BJ (cell line): ENCODE results near the gene FGF14. TPM values are rescaled to one million over a fixed set of nuclear protein-coding genes. Genes with fewer than 3 reads are reported as not detected.

Experiments used
- CTCF ChIA-PET: fragments of 350-600 bp; formaldehyde crosslinking; extraction: SDS; loops from one replicate; lab custom pipeline; 2021; ENCODE audit warnings: antibody characterized with exemption, inconsistent platforms; lab: Yijun Ruan, JAX
- POLR2A ChIA-PET: fragments of 300-600 bp; sonication (Branson Sonifier 250); formaldehyde crosslinking; extraction: SDS; loops from one replicate; lab custom pipeline; 2021; ENCODE audit warnings: antibody characterized with exemption; lab: Charles Lee
- DNase-seq: peaks from one replicate; pipeline ENCODE4 v3.0.0-alpha.2; 2011; ENCODE audit warnings: low read depth
- H3K27me3 ChIP-seq: 2 replicates; pipeline ENCODE4 v1.6.0; 2011; ENCODE audit warnings: low read length; ENCODE audit not compliant: control insufficient read depth, insufficient read depth
- H3K36me3 ChIP-seq: 2 replicates; pipeline ENCODE4 v1.5.1; 2011; ENCODE audit warnings: low read length; ENCODE audit not compliant: control insufficient read depth, insufficient read depth
- H3K4me3 ChIP-seq: 2 replicates; pipeline ENCODE4 v1.5.1; 2011; ENCODE audit warnings: low read depth, mild to moderate bottlenecking, control low read depth, low read length
- polyA plus RNA-seq: library from polyadenylated mRNA; depleted of rRNA; stranded (reverse); fragments of >200 nt; gene quantifications from 2 replicates; pipeline ENCODE4 v1.2.3, GENCODE V29; 2011
- TF ChIP-seq, protein P1 (sequence below): IDR thresholded peaks from 2 replicates; pipeline ENCODE4 v1.5.1; 2011; ENCODE audit warnings: low read depth, mild to moderate bottlenecking, control low read depth, inconsistent platforms, low read length, moderate library complexity; ENCODE audit not compliant: insufficient read depth

FGF14 gene
- polyA plus RNA-seq, 1 experiment, result 0.01 TPM

DNA sequence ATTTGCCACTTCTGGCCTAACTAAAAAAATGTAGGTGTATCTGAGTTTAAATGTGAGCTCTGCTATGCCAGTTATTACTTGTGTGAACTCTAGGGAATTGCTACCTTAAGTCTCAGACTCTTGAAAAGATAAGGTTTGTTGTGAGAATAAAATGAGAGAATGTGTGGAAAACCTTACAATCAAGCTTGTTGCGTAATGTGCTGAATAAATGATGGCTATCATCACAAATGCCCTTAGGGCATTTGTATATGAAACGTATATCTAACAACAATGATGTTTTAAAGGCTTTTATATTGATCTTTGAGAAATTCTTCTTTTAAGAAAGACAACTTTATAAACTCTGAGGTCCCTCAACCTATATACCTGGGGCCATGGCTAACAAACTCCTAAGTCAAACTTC, 564.6 kb downstream of the FGF14 start:
- TF ChIP-seq, protein P1, sequence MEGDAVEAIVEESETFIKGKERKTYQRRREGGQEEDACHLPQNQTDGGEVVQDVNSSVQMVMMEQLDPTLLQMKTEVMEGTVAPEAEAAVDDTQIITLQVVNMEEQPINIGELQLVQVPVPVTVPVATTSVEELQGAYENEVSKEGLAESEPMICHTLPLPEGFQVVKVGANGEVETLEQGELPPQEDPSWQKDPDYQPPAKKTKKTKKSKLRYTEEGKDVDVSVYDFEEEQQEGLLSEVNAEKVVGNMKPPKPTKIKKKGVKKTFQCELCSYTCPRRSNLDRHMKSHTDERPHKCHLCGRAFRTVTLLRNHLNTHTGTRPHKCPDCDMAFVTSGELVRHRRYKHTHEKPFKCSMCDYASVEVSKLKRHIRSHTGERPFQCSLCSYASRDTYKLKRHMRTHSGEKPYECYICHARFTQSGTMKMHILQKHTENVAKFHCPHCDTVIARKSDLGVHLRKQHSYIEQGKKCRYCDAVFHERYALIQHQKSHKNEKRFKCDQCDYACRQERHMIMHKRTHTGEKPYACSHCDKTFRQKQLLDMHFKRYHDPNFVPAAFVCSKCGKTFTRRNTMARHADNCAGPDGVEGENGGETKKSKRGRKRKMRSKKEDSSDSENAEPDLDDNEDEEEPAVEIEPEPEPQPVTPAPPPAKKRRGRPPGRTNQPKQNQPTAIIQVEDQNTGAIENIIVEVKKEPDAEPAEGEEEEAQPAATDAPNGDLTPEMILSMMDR, result no peak
- ChIA-PET POLR2A (no interaction called here), CTCF (no interaction called here)
- no peaks in the 10 kb centered on the region; the same call in 1 of the 2 replicates for H3K27me3 ChIP-seq
- no peak for DNase-seq
- no peak overlapping the region for H3K4me3 ChIP-seq
- no peaks in the 10 kb centered on the region for H3K36me3 ChIP-seq

DNA sequence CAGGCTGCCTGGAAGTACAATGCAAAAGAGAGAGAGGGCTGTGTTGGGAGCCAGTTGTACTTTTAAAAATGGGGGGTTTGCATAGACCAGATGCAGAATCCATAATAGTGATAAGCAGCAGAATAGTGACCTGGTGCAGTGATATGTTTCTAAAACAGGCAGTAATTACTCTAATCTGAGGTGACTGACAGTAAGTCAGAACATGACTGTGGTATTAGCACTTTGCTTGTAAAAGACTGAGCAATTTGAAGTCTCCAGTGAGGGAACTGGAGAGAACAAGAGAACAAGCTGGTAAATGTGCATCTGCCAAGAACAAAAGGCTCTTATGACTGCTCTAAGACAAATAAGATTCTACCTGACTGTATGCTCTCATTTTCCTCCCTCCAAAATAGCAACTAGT, 565.9 kb downstream of the FGF14 start:
- TF ChIP-seq, protein P1, result no peak
- CTCF ChIA-PET, result no interaction called here
- no peak for DNase-seq
- POLR2A ChIA-PET, result no interaction called here
- H3K36me3 ChIP-seq, result no peaks in the 10 kb centered on the region
- H3K4me3 ChIP-seq, result no peak overlapping the region
- H3K27me3 ChIP-seq, result no peaks in the 10 kb centered on the region; the same call in 1 of the 2 replicates

GRCh38 chr13:101833671-101834070, 568.2 kb downstream of the FGF14 start:
- CTCF ChIA-PET, result no interaction called here

DNA sequence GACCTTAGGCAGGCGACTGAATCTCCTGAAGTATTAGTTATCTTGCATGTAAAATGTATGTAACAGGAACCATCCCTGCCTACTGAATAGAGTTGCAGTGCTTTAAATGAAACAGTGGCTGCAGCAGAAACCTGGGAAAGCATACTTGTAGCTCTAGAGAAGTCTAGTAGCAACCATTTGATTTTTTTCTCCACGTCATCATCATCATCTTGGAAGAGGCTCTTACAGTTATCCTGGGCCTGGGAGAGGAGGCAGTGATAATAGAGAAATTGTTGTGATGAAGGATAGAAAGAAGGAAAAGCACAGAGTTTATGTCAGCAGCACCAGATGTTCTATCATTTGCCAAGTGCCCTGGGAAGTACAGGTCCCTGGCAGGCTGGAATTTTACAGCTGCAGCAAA, 571.8 kb downstream of the FGF14 start:
- no peaks in the 10 kb centered on the region for H3K36me3 ChIP-seq
- no peak overlapping the region for H3K4me3 ChIP-seq
- ChIA-PET POLR2A (no interaction called here), CTCF (no interaction called here)
- DNase-seq, result no peak
- no peaks in the 10 kb centered on the region for H3K27me3 ChIP-seq
- TF ChIP-seq, protein P1, result no peak

More at GRCh38 chr13:101833671-101834070, 568.2 kb downstream of the FGF14 start:
- Histone ChIP-seq H3K36me3 (no peaks in the 10 kb centered on the region), H3K4me3 (no peak overlapping the region), H3K27me3 (no peaks in the 10 kb centered on the region; the same call in 1 of the 2 replicates)
- no peak for DNase-seq
- POLR2A ChIA-PET, result no interaction called here
- TF ChIP-seq, protein P1, result no peak

DNA sequence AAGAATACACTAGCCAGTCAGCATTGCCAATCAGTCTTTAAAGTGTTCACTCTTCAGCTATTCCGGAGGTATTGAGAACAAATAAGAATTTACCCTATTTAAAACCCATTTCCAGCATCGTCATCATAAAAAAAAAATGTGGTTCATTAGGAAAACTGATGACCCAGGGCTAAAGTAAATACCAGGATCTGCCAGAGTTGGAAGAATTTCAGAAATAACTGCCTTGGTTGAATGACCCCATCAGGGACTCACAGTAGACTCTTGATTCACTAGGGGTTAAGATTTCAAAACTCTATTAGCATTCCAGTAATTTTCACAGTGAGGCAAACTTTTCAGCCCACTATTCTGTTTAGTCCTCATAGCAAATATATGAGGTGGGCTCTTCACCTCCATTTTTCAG, 572.4 kb downstream of the FGF14 start:
- Histone ChIP-seq H3K36me3 (no peaks in the 10 kb centered on the region), H3K27me3 (no peaks in the 10 kb centered on the region), H3K4me3 (no peak overlapping the region)
- DNase-seq, result no peak
- ChIA-PET CTCF (no interaction called here), POLR2A (no interaction called here)
- TF ChIP-seq, protein P1, result no peak
